GM19328 (cell line): ENCODE measurements around the gene DYNC2H1.
"Not testable (repeated sequence)": the region's sequence is repeated elsewhere in the genome, so short reads cannot be mapped to it uniquely, and the experiment has no call there.

Experiments
- ATAC-seq: cut with Tn5 transposase; IDR thresholded peaks from one replicate; pipeline ENCODE4 v1.9.1; 2021; ENCODE audit warnings: mild to moderate bottlenecking, moderate library complexity; ENCODE audit not compliant: unreplicated experiment

Gene DYNC2H1

GRCh38 chr11:103125462-103125861 lies 16.2 kb downstream of the DYNC2H1 start:
- ATAC-seq: no peak

GRCh38 chr11:103141986-103142385 lies 32.8 kb downstream of the DYNC2H1 start:
- ATAC-seq: not testable (repeated sequence)

GRCh38 chr11:103147627-103148026 lies 38.4 kb downstream of the DYNC2H1 start:
- no peak for ATAC-seq

- ATAC-seq: no peak
Observed at GRCh38 chr11:103157542-103157941, 48.3 kb downstream of the DYNC2H1 start.

- ATAC-seq: no peak
Observed at GRCh38 chr11:103164093-103164796, 55.0 kb downstream of the DYNC2H1 start.

- ATAC-seq: no peak
Observed at GRCh38 chr11:103167166-103167565, 57.9 kb downstream of the DYNC2H1 start.

GRCh38 chr11:103170865-103171264 lies 61.6 kb downstream of the DYNC2H1 start:
- no peak for ATAC-seq

GRCh38 chr11:103175461-103176129 lies 66.4 kb downstream of the DYNC2H1 start:
- no peak for ATAC-seq

GRCh38 chr11:103183981-103184611 lies 74.9 kb downstream of the DYNC2H1 start:
- no peak for ATAC-seq

GRCh38 chr11:103202048-103202651 lies 92.9 kb downstream of the DYNC2H1 start:
- no peak for ATAC-seq

- no peak for ATAC-seq
Observed at GRCh38 chr11:103210543-103210942, 101.3 kb downstream of the DYNC2H1 start.

- no peak for ATAC-seq
Observed at GRCh38 chr11:103215812-103216211, 106.6 kb downstream of the DYNC2H1 start.

GRCh38 chr11:103220133-103220532 lies 110.9 kb downstream of the DYNC2H1 start:
- ATAC-seq: no peak

GRCh38 chr11:103222806-103223205 lies 113.6 kb downstream of the DYNC2H1 start:
- no peak for ATAC-seq

- ATAC-seq: no peak
Observed at GRCh38 chr11:103228807-103229206, 119.6 kb downstream of the DYNC2H1 start.

- ATAC-seq: no peak
Observed at GRCh38 chr11:103234974-103235373, 125.7 kb downstream of the DYNC2H1 start.

GRCh38 chr11:103241574-103241973 lies 132.3 kb downstream of the DYNC2H1 start:
- ATAC-seq: no peak

GRCh38 chr11:103254123-103254522 lies 144.9 kb downstream of the DYNC2H1 start:
- ATAC-seq: no peak

- no peak for ATAC-seq
Observed at GRCh38 chr11:103257360-103257759, 148.1 kb downstream of the DYNC2H1 start.

- no peak for ATAC-seq
Observed at GRCh38 chr11:103266167-103266831, 157.1 kb downstream of the DYNC2H1 start.

GRCh38 chr11:103272876-103273275 lies 163.7 kb downstream of the DYNC2H1 start:
- no peak for ATAC-seq
